Thyroid gland (tissue), 4 donors: Measurements from ENCODE around the gene LCT. TPM values are rescaled to one million over a fixed set of nuclear protein-coding genes. Genes with fewer than 3 reads are reported as not detected.

Experiments used
- DNase-seq, 2 donors: peaks; one replicate each; pipeline ENCODE4 v3.0.0-alpha.2; 2019
- H3K27ac ChIP-seq, 3 donors: fragments of 200-600 bp; sonication (generic); 1 replicate in 2 of 3; 2 replicates in 1 of 3; pipeline ENCODE4 v1.5.1; 2016 to 2019; ENCODE audit warnings: mild to moderate bottlenecking in 1 of 3, moderate library complexity in 1 of 3
- H3K27me3 ChIP-seq: fragments of 200-600 bp; sonication (generic); one replicate; pipeline ENCODE4 v1.5.1; 2019
- H3K36me3 ChIP-seq, 2 donors: fragments of 200-600 bp; sonication (generic); one replicate each; pipeline ENCODE4 v1.5.1; 2016 to 2019
- H3K4me1 ChIP-seq, 2 donors: fragments of 200-600 bp; sonication (generic); one replicate each; pipeline ENCODE4 v1.5.1; 2017 to 2019
- H3K4me3 ChIP-seq, 3 donors: fragments of 200-600 bp; sonication (generic); replicated peaks in 1 of 3; 1 replicate in 2 of 3; 2 replicates in 1 of 3; pipeline ENCODE4 v1.5.1; 2016; ENCODE audit warnings: mild to moderate bottlenecking in 1 of 3
- H3K9me3 ChIP-seq: fragments of 200-600 bp; sonication (generic); one replicate; pipeline ENCODE4 v1.5.1; 2017
- CTCF ChIP-seq, 6 experiments: fragments of 200-600 bp in 3 of 6; fragments of 450-650 bp in 3 of 6; sonication (generic) in 3 of 6; IDR thresholded peaks; one replicate each; pipeline ENCODE4 v1.5.1; 2016 to 2019; ENCODE audit warnings: antibody characterized with exemption in 6 of 6, mild to moderate bottlenecking in 2 of 6, inconsistent platforms in 1 of 6, moderate library complexity in 1 of 6
- POLR2A ChIP-seq, 2 donors: fragments of 450-650 bp; IDR thresholded peaks; one replicate each; pipeline ENCODE4 v1.6.1; 2017; ENCODE audit warnings: antibody characterized with exemption in 2 of 2, mild to moderate bottlenecking in 2 of 2, moderate library complexity in 1 of 2
- WGBS, 2 donors: methylation state at CpG; one replicate each; pipeline ENCODE4 v1.1.5; 2017; 5-methylcytosine and 5-hydroxymethylcytosine counted together
- intact Hi-C: fragments of 100-400 bp; cut with DNase I; formaldehyde crosslinking; loops from one replicate; pipeline ENCODE4 v1.15.1; 2023
- total RNA-seq, 4 donors: library from RNA; depleted of rRNA; stranded (reverse); fragments of >200 nt; gene quantifications; one replicate each; pipeline ENCODE4 v1.2.3, GENCODE V29; 2016

LCT gene
- total RNA-seq, 4 donors from 2014 or later: 0.24 TPM; not detected in 3

GRCh38 chr2:135838502-135838901 is 1.5 kb upstream of the LCT start:
- DNase-seq: no peak
- TF ChIP-seq CTCF (IDR thresholded peaks at IDR 0.05) (no peak), POLR2A (IDR thresholded peaks at IDR 0.05) (no peak)
- Histone ChIP-seq H3K4me3 (no peak overlapping the region), H3K27me3 (no peaks in the 10 kb centered on the region), H3K4me1 (peaks cover 0 to 4% of the 10 kb centered on the region in 2 donors), H3K27ac (no peak overlapping the region), H3K36me3 (no peaks in the 10 kb centered on the region), H3K9me3 (no peaks in the 10 kb centered on the region)
- intact Hi-C loops: no loop called here
- 92 to 93% methylated on average over 3 of the region's 3 CpGs for WGBS, 2 donors

GRCh38 chr2:135832891-135833290 is 4.1 kb downstream of the LCT start:
- Histone ChIP-seq H3K27ac (no peak overlapping the region), H3K9me3 (no peaks in the 10 kb centered on the region), H3K4me3 (no peak overlapping the region), H3K4me1 (no peaks in the 10 kb centered on the region), H3K27me3 (no peaks in the 10 kb centered on the region), H3K36me3 (no peaks in the 10 kb centered on the region)
- 83 to 95% methylated on average over 6 of the region's 6 CpGs for WGBS, 2 donors
- intact Hi-C loops: no loop called here
- DNase-seq: no peak
- TF ChIP-seq CTCF (IDR thresholded peaks at IDR 0.05) (no peak), POLR2A (IDR thresholded peaks at IDR 0.05) (no peak)

GRCh38 chr2:135831180-135831812 is 5.7 kb downstream of the LCT start:
- 86 to 88% methylated on average over 14 of the region's 14 CpGs for WGBS, 2 donors
- DNase-seq: no peak
- H3K36me3 ChIP-seq: no peaks in the 10 kb centered on the region
- no peak overlapping the region for H3K27ac ChIP-seq
- TF ChIP-seq CTCF (IDR thresholded peaks at IDR 0.05): no peak
- no peak for TF ChIP-seq POLR2A (IDR thresholded peaks at IDR 0.05)
- no peaks in the 10 kb centered on the region for H3K9me3 ChIP-seq
- no peaks in the 10 kb centered on the region for H3K27me3 ChIP-seq
- H3K4me1 ChIP-seq: no peaks in the 10 kb centered on the region
- H3K4me3 ChIP-seq: no peak overlapping the region
- intact Hi-C loops: no loop called here

DNA sequence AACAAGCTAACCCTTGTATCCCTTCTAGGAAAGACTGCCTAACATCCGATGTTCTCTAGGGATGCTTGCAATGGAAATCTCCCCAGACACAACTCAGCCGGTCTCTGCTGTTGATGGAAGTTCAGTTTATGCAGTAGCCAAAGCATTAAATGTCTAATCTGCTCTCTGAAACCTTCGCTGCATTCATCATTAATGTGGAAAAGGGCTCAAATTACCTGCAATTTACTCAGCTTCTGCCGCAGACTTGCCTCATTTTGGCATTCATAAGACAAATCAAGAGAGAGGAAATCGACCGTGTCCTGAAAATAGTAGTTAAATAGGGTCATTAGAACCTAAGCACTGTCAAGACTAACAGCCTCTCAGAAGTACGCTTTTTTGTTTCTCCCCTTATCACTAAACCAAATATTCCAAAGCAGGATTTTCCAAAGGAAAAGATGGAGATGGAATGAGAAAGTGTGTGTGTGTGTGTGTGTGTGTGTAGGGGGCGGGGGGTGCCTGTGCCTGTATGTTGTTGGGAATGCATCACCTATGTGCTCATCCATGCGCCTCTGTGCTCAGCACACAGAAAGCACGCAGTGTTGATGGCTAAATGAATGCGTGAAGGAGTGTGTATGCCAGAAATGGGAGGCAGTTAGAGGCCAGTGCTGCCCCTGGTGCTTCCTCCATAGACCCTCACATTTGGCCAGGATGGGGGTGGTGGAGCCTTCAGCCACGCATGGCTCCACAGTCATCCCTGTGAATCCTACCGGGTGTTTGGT is 7.4 kb downstream of the LCT start:
- intact Hi-C loops: no loop called here
- WGBS, 2 donors: 76 to 83% methylated on average over 13 of the region's 13 CpGs

More for the DNA sequence above, 7.4 kb downstream of the LCT start:
- TF ChIP-seq CTCF (IDR thresholded peaks at IDR 0.05): no peak
- no peak for TF ChIP-seq POLR2A (IDR thresholded peaks at IDR 0.05)
- Histone ChIP-seq H3K27ac (no peak overlapping the region), H3K36me3 (no peaks in the 10 kb centered on the region), H3K9me3 (no peaks in the 10 kb centered on the region), H3K27me3 (no peaks in the 10 kb centered on the region), H3K4me1 (no peaks in the 10 kb centered on the region), H3K4me3 (no peak overlapping the region)
- DNase-seq: no peak
